Measurements from ENCODE around the gene TP53RK.
A peak's percentile ranks its signal among the peaks of the same experiment; 100 is the strongest.

Gene TP53RK

DNA sequence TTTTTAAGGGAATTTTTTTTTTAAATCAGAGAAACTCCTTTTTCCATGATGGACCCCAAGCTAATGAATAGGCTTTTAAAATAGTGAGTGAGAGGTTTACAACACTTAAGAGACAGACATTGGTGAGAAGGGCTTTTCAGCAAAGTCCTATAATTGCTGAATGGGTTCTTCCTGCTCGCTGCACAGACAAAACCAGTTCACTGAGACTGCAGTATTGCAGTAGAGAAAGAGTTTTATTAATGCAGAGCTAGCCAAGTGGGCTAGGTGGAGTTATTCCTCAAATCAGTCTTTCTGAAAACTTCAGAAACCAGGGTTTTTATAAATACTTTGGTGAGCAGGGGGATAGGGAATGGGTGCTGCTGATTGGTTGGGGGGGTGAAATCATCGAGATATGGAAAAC, 17.0 kb upstream of the TP53RK start:
- DNase-seq: no peak

DNA sequence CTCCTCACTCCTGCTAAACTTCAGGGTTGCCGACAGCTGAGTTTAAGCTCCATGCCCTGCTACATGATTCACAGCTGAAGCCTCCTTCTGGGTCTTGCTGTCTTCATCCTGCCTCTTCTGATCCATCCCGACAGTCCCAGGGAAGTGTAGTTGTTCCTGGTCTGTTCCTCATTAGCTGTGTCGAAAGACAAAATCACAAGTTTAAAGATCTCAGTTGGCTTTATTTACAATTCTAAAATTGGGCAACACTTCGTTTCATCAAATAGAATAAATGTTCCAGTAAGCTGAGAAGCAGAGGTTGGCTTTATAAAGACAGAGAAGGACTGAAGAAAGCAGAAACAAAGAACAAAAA, 16.1 kb upstream of the TP53RK start:
- DNase-seq: no peak

DNA sequence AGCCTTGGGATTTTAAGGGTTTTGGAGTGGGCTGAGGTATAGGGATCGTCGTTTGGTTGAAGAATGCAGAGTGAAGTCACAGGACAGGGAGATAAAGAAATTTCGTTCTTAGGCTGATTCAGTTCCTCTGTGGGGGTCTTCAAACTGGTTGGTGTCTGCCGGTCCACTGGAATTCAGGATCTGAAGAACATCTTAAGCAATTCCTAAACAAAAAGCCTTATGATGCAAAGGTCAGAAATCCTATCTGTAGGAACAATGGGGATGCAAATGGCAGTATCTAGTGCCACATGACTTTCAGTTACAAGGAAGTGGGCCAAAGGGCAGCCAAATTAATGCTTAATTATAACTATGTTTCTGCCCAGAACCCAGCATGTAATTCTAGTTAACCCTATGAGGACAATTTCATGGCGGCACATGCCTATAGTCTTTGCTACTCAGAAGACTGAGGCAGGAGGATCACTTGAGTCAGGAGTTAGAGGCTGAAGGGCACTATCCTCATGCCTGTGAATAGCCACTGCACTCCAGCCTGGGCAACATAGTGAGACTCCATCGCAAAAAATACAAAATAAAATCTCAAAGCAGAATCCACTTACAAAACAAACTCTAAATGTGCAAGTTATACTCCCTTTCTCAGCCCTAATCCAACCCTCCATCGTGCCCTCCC, 15.6 kb upstream of the TP53RK start:
- DNase-seq: no peak

DNA sequence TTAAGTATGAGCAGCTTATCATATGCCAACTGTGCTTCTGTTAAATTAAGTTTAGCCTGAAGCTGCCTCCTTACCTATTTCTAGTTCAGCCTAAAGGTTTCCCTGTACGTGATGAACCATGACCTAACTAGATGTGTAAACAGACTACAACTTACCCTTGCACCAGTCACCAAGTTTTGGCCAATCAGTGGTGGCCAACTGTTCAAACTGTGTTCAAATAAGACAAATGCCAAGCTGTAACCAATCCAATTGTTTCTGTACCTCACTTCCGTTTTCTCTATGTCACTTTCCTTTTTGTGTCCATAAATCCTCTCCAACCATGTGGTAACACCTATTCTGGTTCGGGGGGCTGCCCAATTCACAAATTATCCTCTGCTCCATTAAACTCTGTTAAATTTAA, 14.2 kb upstream of the TP53RK start:
- DNase-seq: no peak

DNA sequence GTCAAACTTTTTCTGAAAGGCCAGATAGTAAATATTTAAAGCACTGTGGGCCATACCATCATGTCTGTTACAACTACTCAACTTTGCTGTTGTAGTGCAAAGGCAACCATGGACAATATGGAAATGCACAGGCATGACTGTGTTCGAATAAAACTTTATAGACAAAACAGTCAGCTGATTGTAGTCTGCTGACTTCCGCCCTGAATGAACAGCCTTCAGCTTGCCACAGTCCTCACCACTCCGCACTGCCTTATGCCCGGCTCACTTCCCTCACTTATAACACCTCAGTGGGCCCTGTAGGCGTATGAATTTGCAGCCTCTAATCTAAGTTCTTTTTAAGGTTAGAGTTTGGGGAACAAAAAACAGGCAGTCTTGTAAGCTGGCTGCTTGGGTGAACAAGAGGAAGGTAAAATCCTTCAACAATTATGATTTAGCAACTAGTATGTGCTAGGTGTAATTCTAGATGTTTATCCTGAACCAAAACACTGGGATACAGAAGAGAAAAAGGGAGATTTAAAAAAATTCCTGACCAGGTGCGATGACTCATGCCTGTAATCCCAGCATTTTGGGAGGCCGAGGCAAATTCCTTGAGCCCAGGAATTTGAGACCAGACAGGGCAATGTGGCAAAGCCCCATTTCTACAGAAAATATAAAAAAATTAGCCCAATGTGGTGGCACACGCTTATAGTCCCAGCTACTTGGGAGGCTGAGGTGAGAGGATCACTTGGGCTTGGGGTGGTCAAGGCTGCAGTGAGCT, 13.4 kb upstream of the TP53RK start:
- DNase-seq: no peak

DNA sequence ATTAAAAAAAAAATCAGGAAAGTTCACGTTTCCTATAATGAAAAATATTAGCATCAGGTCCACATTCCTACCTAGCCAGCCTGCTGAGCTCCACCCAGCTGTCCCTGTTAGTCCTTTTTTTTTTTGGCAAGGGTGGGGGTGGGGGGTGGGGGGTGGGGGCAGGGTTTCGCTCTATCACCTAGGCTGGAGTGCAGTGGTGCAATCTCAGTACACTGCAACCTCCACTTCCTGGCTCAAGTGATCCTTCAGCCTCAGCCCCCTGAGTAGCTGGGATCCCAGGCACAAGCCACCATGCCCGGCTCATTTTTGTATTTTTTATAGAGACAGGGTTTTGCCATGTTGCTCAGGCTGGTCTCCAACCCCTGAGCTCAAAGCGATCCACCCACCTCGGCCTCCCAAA, 12.7 kb upstream of the TP53RK start:
- no peak for DNase-seq

DNA sequence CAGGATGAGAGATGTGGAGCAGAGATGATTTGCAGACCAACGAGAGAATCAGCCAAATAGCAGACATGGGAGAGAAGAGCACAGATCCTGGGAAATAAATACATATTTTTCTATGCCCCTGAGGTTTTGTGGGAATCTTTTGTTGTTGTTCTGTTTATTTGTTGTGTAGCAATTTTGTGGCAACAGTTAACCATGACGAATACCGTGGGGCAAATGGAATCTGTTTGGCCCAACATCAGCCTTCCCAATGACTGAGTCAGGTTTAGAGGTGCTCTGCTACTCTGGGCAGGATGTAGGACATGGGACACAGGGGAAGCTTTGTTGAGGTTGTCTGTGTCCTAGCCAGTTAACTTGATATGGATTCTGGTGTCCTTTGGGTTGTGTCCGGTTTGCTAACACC, 12.3 kb upstream of the TP53RK start:
- no peak for DNase-seq

DNA sequence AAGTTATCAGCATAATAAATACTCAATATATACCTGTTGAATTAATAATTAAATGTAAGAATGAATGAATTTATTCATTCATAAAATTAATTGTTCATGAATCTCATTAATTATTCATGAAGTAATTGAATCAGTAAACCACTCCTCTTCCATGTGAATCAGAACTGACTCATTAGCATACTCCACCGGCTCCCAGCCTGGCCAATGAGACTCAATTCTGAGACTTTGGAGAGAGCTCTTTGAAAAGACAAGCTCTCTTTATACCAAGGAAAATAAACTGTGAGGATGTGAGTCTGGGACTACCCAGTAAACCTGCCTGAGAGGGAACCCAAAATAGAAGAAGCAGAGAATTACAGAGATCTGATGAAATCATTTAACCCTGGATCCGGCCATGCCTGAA, 11.8 kb upstream of the TP53RK start:
- no peak for DNase-seq

DNA sequence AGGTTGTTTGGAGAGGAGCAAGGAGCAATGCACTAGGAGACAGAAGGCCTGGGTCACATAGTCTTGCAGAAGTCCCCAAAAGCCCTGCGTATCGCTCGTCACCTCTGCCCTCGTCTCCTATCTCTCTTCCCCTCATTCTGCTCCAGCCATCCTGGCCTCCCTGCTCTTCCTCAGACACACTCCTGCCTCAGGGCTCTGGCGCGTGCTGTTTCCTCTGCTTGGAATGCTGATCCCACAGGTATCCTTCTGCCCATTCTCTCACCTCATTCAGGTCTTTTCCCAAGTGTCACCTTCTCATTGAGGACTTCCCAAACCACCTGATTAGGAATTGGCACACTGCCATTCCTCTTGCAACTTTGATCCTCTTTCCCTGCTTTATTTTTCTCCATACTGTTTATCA, 11.2 kb upstream of the TP53RK start:
- DNase-seq: no peak

DNA sequence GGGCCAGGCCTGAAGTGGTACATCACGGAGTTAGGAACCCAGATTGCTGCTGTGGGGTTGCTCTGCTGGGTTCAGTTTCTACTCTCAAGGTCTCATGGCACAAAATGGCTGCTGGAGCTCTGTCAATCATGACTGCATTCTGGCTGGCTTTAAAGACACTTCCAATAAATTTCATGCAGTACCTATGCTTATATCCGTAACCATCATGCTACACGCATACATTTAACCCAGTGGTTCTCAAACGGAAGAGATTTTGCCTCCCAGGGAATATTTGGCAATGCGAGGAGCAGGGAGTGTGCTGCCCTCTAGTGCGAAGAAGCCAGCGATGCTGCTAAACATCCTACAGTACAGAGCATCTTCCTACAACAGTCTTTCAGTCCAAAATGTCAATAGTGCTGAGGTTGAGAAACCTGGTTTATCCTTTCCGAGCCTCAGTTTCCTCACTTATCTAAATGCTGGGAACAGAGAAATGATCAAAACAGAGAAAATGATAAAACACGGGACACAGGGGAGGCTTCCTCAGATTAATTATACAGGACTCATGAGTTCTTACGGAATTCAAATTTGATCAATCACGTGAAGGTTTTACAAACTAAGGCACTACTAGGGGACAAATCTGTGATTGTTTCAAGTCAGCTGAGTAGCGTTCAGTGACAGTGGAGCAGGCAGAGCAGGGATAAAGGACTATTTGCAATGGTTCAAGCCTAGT, 10.6 kb upstream of the TP53RK start:
- no peak for DNase-seq

DNA sequence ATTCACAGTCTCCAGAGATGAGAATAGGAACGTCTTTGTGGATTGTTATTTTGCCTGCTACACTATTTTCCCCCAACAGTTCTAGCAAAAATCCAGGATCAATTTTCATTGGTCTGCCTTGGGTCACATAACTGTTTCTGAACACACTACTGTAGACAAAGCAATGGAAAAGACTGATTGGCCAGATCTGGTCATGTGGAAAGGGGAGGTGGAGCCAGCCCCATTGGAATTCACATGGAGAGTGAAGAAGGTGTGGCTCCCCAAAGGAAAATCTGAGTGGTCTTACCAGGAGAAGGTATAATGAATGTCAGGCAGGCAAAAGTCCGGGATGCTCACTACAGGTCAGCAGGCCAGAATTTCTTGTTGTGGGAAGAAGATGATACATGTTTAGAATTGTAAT, 9.5 kb upstream of the TP53RK start:
- DNase-seq: no peak

DNA sequence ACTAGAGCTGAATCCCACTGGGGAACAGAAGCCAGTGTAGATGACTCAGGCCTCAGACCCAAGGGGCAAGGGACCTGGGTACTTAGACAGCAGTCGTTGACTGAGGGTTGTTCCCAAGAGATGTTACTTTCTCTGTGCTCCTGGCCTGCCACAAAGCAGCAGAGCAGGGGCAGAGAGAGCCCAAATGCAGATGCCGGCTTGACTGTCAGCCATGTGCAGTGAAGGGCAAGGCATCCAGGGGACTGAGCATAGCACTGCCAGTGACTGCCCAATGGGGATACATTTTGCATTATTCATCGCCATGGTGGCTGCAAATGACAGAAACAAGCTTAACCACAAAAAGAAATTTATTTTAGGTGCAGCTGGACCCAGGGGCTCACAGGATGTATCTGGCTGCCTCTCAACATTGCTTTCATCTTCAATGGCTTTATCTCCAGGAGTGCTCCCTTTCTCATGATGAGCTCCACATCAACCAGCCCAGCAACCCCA, 7.6 kb upstream of the TP53RK start:
- DNase-seq: no peak

DNA sequence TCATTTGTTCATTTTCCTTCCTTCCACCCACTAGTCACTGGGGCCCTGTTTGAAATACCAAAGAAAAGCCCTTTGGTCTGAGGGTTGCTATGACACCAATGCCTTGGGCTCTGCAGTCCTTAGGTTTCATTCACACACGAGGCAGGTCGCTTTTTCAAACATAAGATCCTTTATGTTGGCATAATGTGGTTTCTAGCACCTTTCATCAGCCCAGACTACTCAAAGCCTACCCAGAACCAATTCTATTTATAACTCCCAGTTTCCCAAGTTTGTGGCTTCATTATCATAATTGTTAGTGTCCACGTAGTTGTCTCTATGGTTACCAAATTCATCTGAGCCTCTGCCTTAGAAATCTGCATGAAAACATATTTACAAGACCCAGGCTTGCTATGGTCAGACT, 6.6 kb upstream of the TP53RK start:
- DNase-seq: no peak

DNA sequence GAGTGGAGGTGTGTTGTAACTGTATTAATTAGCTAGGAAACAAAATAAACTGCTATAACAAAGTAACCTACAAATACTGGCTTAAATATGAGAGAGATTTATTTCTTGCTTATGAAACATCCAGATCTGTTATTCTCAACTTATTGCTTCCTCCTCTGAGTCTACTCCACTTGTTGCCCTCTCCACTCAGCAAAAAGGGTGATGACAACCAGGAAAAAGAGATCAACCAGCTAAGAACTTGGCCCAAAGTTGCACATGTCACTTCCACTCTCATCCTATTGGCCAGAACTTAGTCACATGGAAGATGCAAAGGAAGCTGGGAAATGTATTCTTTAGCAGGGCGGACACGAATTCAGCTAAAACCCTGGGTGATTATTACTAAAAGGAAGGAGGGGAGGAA, 5.2 kb upstream of the TP53RK start:
- DNase-seq: no peak

DNA sequence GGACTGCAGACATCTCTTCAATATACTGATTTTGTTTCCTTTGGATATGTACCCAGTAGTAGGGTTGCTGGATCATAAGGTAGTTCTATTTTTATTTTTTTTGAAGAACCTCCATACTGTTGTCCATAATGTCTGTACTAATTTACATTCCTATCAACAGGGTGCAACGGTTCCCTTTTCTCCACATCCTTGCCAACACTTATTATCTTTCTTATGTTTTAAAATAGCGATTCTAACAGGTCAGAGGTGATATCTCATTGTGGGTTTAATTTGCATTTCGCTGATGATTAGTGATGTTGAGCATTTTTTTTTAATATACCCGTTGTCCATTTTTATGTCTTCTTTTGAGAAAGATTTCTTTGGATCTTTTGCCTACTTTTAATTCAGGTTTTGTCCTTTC, 2.0 kb upstream of the TP53RK start:
- DNase-seq: no peak

DNA sequence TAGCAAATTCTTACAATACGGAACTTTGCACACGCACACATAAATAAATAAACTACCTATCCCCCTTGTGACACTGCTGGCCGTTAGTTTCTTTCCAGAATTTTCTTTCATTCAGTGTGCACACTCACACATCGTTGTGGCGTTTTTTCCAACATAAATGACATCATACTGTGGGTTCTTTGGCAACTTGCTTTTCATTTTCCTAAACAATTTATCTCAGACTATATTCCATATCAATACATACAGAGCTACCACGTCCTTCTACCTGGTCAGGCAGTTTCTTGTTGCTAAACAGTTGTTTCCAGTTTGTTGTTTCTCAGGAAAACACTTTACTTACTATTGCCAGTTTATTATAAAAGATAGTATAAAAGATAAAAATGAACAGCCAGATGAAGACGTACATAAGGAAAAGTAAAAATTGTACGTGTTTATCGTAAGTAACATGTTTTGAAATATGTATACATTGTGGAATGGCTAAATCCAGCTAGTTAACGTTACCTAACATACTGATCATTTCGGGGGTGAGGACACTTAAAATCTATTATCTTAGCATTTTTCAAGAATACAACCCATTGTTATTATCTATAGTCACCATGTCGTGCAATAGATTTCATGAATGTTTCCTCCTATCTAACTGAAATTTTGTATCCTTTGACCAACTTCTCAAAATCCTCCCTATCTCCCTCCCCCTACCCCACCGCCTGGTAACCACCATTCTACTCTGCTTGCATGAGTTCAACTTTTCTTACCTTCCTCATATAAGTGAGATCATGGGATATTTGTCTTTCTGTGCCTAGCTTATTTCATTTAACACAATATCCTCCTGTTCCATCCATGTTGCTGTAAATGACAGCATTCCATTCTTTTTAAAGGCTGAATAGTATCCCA, 1.2 kb upstream of the TP53RK start:
- no peak for DNase-seq

DNA sequence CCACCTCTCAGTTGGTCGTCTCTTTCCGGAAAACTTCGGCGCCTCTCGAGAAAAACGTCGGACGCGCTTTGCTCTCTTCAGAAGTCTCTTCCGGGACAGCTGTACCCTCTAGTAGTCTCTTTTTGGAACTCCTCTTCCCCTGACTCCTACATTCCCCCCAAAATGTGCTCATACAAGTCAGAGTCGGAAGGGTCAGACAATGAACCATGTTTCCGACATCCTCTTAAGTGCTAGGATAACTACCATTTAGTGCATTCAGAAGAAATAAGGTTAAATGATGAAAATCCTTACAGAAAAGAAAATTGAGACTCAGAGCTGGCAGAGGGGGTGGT, 476 bp upstream of the TP53RK start:
- no peak for DNase-seq

DNA sequence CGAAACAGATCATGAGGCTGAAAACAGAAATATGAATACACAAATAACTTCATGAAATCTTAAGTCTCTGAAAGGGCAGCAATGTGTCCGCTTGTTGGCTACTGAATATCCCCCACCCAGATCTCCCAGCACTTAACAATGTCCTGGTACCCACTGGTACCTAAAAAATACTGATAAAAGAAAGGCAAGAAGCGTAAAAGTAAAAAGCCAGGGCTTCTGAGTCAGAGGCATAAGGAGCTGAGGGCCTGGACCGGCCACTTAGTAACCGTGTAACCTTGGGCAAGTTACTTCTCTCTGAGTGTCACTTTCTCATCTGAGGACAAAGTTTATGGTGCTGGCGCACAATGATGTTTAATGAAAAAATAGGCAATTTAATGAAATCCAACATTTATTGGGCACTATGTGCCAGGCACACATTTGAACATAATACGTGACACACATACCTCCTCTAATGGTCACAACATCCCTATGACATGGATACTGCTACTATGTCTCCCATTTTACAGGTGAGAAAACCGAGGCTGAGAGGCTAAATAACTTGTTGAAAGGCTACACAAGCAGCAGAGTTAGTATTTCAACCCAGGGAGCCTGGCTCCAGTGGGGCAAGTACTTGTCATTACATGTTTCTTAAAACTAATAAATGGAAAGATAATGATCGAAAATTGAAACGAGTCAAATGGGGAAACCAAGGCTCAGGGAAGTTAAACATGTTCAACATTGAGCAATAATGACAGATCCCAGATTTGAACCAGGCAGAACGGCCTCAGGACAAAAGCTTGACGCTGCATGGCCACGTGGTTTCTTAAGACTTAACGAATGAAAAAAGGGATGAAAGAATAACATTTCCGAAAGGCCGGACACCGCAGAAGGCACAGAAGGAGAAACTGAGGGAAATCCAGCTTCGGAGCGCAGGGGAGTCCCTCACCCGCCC, 828 bp downstream of the TP53RK start:
- peak; percentile 80 for DNase-seq

DNA sequence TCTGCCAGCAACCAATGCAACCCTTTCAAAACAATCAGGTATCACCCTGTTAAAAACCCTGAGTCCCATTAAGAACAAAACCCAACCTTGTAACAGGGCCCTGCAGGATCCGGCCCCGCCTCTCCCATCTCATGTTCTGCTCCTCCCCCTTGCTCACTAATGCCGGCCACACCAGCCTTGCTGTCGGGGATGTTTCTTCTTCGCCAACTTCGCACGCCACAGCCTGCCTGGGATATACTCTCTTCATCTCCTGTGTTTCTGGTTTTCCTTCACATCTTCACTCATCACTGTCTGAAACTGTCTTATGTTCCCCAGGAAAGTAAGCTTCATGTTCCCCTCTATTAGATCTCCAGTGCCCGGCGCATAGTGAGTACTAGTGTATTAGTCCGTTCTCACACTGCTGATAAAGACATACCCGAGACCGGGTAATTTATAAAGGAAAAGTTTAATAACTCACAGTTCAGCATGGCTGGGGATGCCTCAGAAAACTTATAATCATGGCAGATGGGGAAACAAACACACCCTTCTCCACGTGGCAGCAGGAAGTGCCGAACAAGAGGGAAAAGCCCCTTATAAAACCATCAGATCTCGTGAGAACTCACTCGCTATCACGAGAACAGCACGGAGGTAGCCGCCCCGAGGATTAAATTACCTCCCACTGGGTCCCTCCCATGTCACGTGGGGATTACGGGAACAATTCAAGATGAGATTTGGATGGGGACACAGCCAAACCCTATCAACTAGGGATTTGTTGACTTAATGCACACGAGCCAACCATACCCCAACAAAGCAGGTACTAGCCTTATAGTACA, 5.1 kb downstream of the TP53RK start:
- DNase-seq: peak; percentile 86

DNA sequence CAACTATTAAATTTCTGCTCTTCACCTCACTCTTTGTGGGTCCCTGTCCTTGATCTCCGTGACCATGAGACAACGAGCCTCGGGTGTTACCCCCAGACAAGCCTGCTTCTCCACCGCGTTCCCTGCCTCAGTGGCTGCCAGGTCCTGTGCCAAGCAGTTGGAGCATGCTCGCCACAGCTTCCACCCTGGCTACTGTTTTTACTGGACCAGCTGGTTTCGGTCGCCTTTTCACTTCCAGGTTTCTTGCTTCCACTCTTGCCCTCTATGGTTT, 5.6 kb downstream of the TP53RK start:
- no peak for DNase-seq

DNA sequence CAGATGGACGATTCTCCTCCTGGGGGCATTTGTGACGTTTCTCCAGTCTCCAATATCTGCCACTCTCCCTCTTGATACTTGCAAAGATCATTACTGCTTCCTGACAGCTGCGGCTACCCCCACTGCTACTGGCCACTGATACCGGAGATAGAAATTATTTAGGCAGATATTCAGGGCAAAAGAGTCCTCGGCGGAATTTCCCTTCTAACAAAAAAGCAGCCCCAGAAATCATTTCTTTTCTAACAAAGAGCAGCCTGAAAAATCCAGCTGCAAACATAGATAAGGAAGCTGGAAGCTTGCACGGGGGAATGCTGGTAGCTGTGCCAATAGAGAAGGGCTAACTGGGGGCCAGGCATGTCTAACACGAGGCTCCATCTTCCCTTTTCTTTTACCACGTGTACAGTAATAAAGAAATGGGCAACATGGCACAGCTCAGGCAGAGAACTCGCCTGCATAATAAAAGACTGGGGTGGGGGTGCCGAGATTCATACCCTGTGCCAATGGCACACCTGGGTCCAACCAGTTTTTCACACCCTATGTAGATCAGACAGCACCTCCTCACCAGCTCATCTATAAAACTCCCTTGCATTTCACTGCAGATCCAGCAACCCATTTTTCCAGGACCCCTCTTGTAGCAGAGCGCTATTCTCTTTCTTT, 6.1 kb downstream of the TP53RK start:
- DNase-seq: no peak
